Neuronal stem cell (in vitro differentiated cells): Measurements from ENCODE around the gene C19orf73.
A peak's percentile ranks its signal among the peaks of the same experiment; 100 is the strongest.

Experiments
- DNase-seq: peaks from one replicate; pipeline ENCODE4 v3.0.0-alpha.2; 2013; ENCODE audit warnings: low spot score
- H2AFZ ChIP-seq: one replicate; pipeline ENCODE4 v1.6.1; 2013; ENCODE audit warnings: mild to moderate bottlenecking, low read length, inconsistent platforms
- H2AK5ac ChIP-seq: 2 replicates; pipeline ENCODE4 v1.6.1; 2013; ENCODE audit warnings: low read depth, mild to moderate bottlenecking, inconsistent platforms, low read length, moderate library complexity, mixed read lengths
- H2BK120ac ChIP-seq: 2 replicates; pipeline ENCODE4 v1.6.1; 2013; ENCODE audit warnings: low read depth, mild to moderate bottlenecking, inconsistent platforms, low read length, moderate library complexity, mixed read lengths
- H2BK12ac ChIP-seq: one replicate; pipeline ENCODE4 v1.6.1; 2013; ENCODE audit warnings: low read length, inconsistent platforms
- H2BK15ac ChIP-seq: 2 replicates; pipeline ENCODE4 v1.6.1; 2013; ENCODE audit warnings: mild to moderate bottlenecking, low read length, inconsistent platforms, mixed read lengths
- H2BK5ac ChIP-seq: one replicate; pipeline ENCODE4 v1.6.1; 2013; ENCODE audit warnings: inconsistent platforms, mild to moderate bottlenecking, low read length, moderate library complexity
- H3K14ac ChIP-seq: one replicate; pipeline ENCODE4 v1.6.1; 2013; ENCODE audit warnings: low read length, inconsistent platforms
- H3K18ac ChIP-seq: 2 replicates; pipeline ENCODE4 v1.6.1; 2013; ENCODE audit warnings: low read length, inconsistent platforms
- H3K23ac ChIP-seq: 2 replicates; pipeline ENCODE4 v1.6.1; 2013; ENCODE audit warnings: low read depth, mild to moderate bottlenecking, mixed read lengths, low read length, inconsistent platforms; ENCODE audit not compliant: poor library complexity
- H3K27ac ChIP-seq: replicated peaks from 3 replicates; pipeline ENCODE4 v1.5.1; 2013; ENCODE audit warnings: low read length, inconsistent platforms
- H3K27me3 ChIP-seq, 3 experiments: 2 replicates each; pipeline ENCODE4 v1.6.1; 2013; ENCODE audit warnings: low read length in 3 of 3, mild to moderate bottlenecking in 2 of 3, inconsistent platforms in 1 of 3, low read depth in 1 of 3, mixed read lengths in 1 of 3, moderate library complexity in 1 of 3; ENCODE audit not compliant: control insufficient read depth in 3 of 3, insufficient read depth in 3 of 3
- H3K36me3 ChIP-seq, 2 donors: replicated peaks in 1 of 2; 2 replicates each; pipeline ENCODE4 v1.6.1; 2013; ENCODE audit warnings: low read length in 2 of 2; ENCODE audit not compliant: control insufficient read depth in 2 of 2, insufficient read depth in 2 of 2
- H3K4ac ChIP-seq: 2 replicates; pipeline ENCODE4 v1.6.1; 2013; ENCODE audit warnings: inconsistent platforms, mild to moderate bottlenecking, low read length, moderate library complexity
- H3K4me1 ChIP-seq, 2 donors: 1 replicate in 1 of 2; 2 replicates in 1 of 2; pipeline ENCODE4 v1.6.1; 2013; ENCODE audit warnings: low read length in 2 of 2, low read depth in 1 of 2; ENCODE audit not compliant: control insufficient read depth in 2 of 2, insufficient read depth in 1 of 2
- H3K4me2 ChIP-seq: one replicate; pipeline ENCODE4 v1.6.1; 2013; ENCODE audit warnings: mild to moderate bottlenecking, low read length, inconsistent platforms; ENCODE audit not compliant: insufficient read depth, poor library complexity, severe bottlenecking
- H3K4me3 ChIP-seq, 2 donors: 2 replicates each; pipeline ENCODE4 v1.5.1; 2013; ENCODE audit warnings: low read length in 2 of 2, mild to moderate bottlenecking in 2 of 2, inconsistent platforms in 1 of 2, moderate library complexity in 1 of 2
- H3K79me1 ChIP-seq: one replicate; pipeline ENCODE4 v1.6.1; 2013; ENCODE audit warnings: low read depth, mild to moderate bottlenecking, inconsistent platforms, low read length, moderate library complexity
- H3K9ac ChIP-seq: one replicate; pipeline ENCODE4 v1.6.1; 2013; ENCODE audit warnings: mild to moderate bottlenecking, low read depth, low read length, inconsistent platforms; ENCODE audit not compliant: poor library complexity
- H3K9me3 ChIP-seq, 2 donors: replicated peaks in 1 of 2; 2 replicates each; pipeline versions ENCODE3 to v1.6.1; 2013; ENCODE audit warnings: low read length in 2 of 2, mild to moderate bottlenecking in 2 of 2, inconsistent platforms in 1 of 2, low read depth in 1 of 2, mixed read lengths in 1 of 2, moderate library complexity in 1 of 2; ENCODE audit not compliant: control insufficient read depth in 2 of 2, insufficient read depth in 1 of 2
- H4K8ac ChIP-seq: one replicate; pipeline ENCODE4 v1.6.1; 2013; ENCODE audit warnings: low read depth, mild to moderate bottlenecking, inconsistent platforms, low read length, moderate library complexity
- H4K91ac ChIP-seq: one replicate; pipeline ENCODE4 v1.6.1; 2013; ENCODE audit warnings: low read length, low read depth, mild to moderate bottlenecking, inconsistent platforms; ENCODE audit not compliant: poor library complexity
- WGBS, 2 donors: extraction: QIAGEN DNeasy Blood & Tissue Kit; methylation state at CpG; one replicate each; pipeline ENCODE4 v1.1.7; 2013; ENCODE audit warnings: missing lambda C conversion rate in 2 of 2, mixed read lengths in 1 of 2; ENCODE audit not compliant: insufficient read length in 2 of 2, insufficient replicate concordance in 1 of 2; ENCODE audit errors: extremely low coverage in 2 of 2; 5-methylcytosine and 5-hydroxymethylcytosine counted together

Gene C19orf73

DNA sequence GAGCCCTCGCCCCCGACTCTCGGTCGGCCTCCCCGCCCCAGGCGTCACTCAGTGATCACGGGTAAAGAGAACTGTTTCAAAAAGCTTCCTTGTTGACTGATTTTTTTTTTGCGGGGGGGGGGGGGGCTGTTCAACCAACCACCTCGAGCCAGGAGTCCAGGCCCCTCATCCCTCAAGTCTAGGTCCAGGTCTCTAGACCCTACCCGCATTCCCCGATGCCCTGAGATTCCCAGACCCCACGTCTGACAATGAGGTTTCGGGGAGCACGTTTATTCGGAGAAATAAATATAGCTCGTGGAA is 32.0 kb upstream of the C19orf73 start:
- H3K14ac ChIP-seq: no peak overlapping the region
- peaks cover 0 to 2% of the 10 kb centered on the region in 2 donors for H3K9me3 ChIP-seq
- no peak overlapping the region for H3K4ac ChIP-seq
- peak overlapping the region; percentile 81 to 87 for H3K4me3 ChIP-seq
- peak overlapping the region; percentile 91 for H2AFZ ChIP-seq
- H3K4me2 ChIP-seq: peak overlapping the region; percentile 98
- H3K79me1 ChIP-seq: no peaks in the 10 kb centered on the region
- peak overlapping the region; percentile 97 for H3K18ac ChIP-seq
- no peak overlapping the region for H3K27ac ChIP-seq
- peak overlapping the region; percentile 87 for H3K9ac ChIP-seq
- no peak overlapping the region for H2BK12ac ChIP-seq
- H2BK5ac ChIP-seq: no peak overlapping the region
- H3K36me3 ChIP-seq: no peaks in the 10 kb centered on the region
- H3K23ac ChIP-seq: peak overlapping the region; percentile 81
- no peak for DNase-seq
- no CpG with 5 or more reads among the region's 16 CpGs for WGBS, 2 donors
- H2AK5ac ChIP-seq: peak overlapping the region; percentile 72
- peak overlapping the region; percentile 45 for H2BK15ac ChIP-seq
- H2BK120ac ChIP-seq: peak overlapping the region; percentile 68
- peaks cover 0 to 17% (median 0%) of the 10 kb centered on the region in 3 experiments for H3K27me3 ChIP-seq
- H4K8ac ChIP-seq: no peak overlapping the region
- no peak overlapping the region for H4K91ac ChIP-seq
- H3K4me1 ChIP-seq: peaks cover 21 to 22% of the 10 kb centered on the region in 2 donors

GRCh38 chr19:49150106-49150943 is 31.4 kb upstream of the C19orf73 start:
- peak overlapping the region; percentile 81 to 92 for H3K4me3 ChIP-seq
- H2BK120ac ChIP-seq: peak overlapping the region; percentile 68
- H3K9ac ChIP-seq: peak overlapping the region; percentile 98
- peaks cover 0 to 2% of the 10 kb centered on the region in 2 donors for H3K9me3 ChIP-seq
- H2AFZ ChIP-seq: peak overlapping the region; percentile 91
- no peak overlapping the region for H4K8ac ChIP-seq
- H3K23ac ChIP-seq: peak overlapping the region; percentile 81
- H2BK12ac ChIP-seq: peak overlapping the region; percentile 79
- no peak overlapping the region for H2BK5ac ChIP-seq
- H3K4me1 ChIP-seq: peaks cover 20 to 21% of the 10 kb centered on the region in 2 donors
- H3K79me1 ChIP-seq: no peaks in the 10 kb centered on the region
- no peak overlapping the region for H3K4ac ChIP-seq
- H3K18ac ChIP-seq: peak overlapping the region; percentile 97
- H3K27ac ChIP-seq: peak overlapping the region; percentile 64
- peak overlapping the region; percentile 59 for H3K14ac ChIP-seq
- peak overlapping the region; percentile 72 for H2BK15ac ChIP-seq
- peak overlapping the region; percentile 89 for H2AK5ac ChIP-seq
- no peak overlapping the region for H4K91ac ChIP-seq
- peaks cover 0 to 16% (median 0%) of the 10 kb centered on the region in 3 experiments for H3K27me3 ChIP-seq
- no peaks in the 10 kb centered on the region for H3K36me3 ChIP-seq
- H3K4me2 ChIP-seq: peak overlapping the region; percentile 98
- peak; percentile 90 for DNase-seq
- no CpG with 5 or more reads among the region's 75 CpGs for WGBS, 2 donors

DNA sequence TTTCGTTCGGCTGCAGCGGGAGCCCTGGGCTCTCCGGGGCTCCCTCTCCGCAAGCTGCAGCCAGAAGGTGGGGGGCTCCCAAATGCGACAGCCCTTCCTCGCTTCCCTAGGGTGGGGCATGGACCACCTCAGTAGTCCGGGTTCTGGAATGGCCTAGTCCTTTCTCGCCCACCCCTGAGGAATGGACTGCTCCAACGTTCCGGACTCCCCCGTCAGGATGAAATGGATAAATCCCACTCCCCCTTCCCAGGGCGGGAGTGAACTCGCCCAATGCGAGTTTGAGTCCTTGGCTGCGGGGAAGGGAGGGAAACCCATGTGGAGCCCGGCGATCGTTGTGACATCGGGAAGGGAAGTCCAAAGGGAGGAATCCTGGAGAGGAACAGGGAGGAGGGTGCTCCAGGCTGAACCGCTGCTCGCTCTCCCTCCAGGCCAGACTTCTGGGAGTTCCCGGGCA is 30.7 kb upstream of the C19orf73 start:
- Histone ChIP-seq H2AK5ac (peak overlapping the region; percentile 89), H2BK120ac (peak overlapping the region; percentile 64), H3K23ac (peak overlapping the region; percentile 73), H3K27ac (peak overlapping the region; percentile 82), H2BK15ac (peak overlapping the region; percentile 87), H3K27me3 (peaks cover 0 to 16% (median 0%) of the 10 kb centered on the region in 3 experiments), H2BK5ac (no peak overlapping the region), H2BK12ac (peak overlapping the region; percentile 79), H3K9ac (peak overlapping the region; percentile 98), H3K4me1 (peaks cover 16 to 18% of the 10 kb centered on the region in 2 donors), H3K14ac (peak overlapping the region; percentile 59), H4K8ac (no peak overlapping the region), H3K36me3 (no peaks in the 10 kb centered on the region), H3K9me3 (peaks cover 0 to 2% of the 10 kb centered on the region in 2 donors), H3K18ac (peak overlapping the region; percentile 89), H3K4ac (no peak overlapping the region), H4K91ac (no peak overlapping the region), H3K79me1 (no peaks in the 10 kb centered on the region), H2AFZ (peak overlapping the region; percentile 91), H3K4me2 (peak overlapping the region; percentile 98), H3K4me3 (peak overlapping the region; percentile 81 to 92)
- WGBS, 2 donors: no CpG with 5 or more reads among the region's 23 CpGs
- peak; percentile 94 for DNase-seq
